ENCODE results near the gene THAP2. TPM values are rescaled to one million over a fixed set of nuclear protein-coding genes. Genes with fewer than 3 reads are reported as not detected.

The THAP2 gene
- total and polyA plus RNA-seq, 8 donors, result 0.87 to 4.3 (median 1.8) TPM; not detected in 1

DNA sequence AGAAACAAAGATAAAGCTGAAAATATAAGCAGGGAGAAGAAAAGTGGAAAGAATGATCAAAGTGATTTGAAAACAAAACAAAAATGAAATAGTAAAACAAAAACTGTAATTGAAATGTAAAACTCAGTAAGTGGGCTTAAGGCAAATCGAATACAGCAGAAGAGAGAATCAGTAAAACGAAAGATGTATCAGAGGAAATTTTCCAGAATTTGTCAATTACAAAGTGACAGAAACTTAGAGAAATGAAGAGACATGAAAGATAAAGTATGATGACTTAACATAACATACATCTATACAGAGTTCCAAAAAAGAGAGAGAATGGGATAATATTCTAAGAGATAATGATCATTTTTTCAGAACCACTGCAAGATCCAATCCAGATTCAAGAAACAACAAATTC is 11.0 kb upstream of the THAP2 start:
- peaks cover 10 to 86% (median 64%) of the 10 kb centered on the region in 4 donors for H3K36me3 ChIP-seq
- H3K27me3 ChIP-seq, result no peaks in the 10 kb centered on the region
- WGBS, 5 donors, result 88 to 100% (median 96%) methylated on average over 2 of the region's 2 CpGs
- no peak overlapping the region for H3K27ac ChIP-seq
- no peaks in the 10 kb centered on the region for H3K9me3 ChIP-seq
- no peak for TF ChIP-seq POLR2A (IDR thresholded peaks at IDR 0.05)
- TF ChIP-seq, protein P1, sequence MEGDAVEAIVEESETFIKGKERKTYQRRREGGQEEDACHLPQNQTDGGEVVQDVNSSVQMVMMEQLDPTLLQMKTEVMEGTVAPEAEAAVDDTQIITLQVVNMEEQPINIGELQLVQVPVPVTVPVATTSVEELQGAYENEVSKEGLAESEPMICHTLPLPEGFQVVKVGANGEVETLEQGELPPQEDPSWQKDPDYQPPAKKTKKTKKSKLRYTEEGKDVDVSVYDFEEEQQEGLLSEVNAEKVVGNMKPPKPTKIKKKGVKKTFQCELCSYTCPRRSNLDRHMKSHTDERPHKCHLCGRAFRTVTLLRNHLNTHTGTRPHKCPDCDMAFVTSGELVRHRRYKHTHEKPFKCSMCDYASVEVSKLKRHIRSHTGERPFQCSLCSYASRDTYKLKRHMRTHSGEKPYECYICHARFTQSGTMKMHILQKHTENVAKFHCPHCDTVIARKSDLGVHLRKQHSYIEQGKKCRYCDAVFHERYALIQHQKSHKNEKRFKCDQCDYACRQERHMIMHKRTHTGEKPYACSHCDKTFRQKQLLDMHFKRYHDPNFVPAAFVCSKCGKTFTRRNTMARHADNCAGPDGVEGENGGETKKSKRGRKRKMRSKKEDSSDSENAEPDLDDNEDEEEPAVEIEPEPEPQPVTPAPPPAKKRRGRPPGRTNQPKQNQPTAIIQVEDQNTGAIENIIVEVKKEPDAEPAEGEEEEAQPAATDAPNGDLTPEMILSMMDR (IDR thresholded peaks at IDR 0.05), result no peak
- TF ChIP-seq POLR2AphosphoS5 (IDR thresholded peaks at IDR 0.05), result no peak
- TF ChIP-seq EP300 (IDR thresholded peaks at IDR 0.05), result no peak
- intact Hi-C loops (cut with DNase I; ENCODE audit: low total_unique reads), result no loop called here
- no peak overlapping the region for H3K4me3 ChIP-seq
- peaks cover 5 to 81% (median 30%) of the 10 kb centered on the region in 4 donors for H3K4me1 ChIP-seq
- no peak for DNase-seq

- Histone ChIP-seq H3K36me3 (peaks cover 18 to 89% (median 71%) of the 10 kb centered on the region in 4 donors), H3K4me3 (no peak overlapping the region), H3K27me3 (no peaks in the 10 kb centered on the region), H3K27ac (no peak overlapping the region), H3K4me1 (peaks cover 5 to 79% (median 26%) of the 10 kb centered on the region in 4 donors), H3K9me3 (no peaks in the 10 kb centered on the region)
- DNase-seq, result no peak
- 55 to 88% (median 68%) methylated on average over 3 of the region's 3 CpGs for WGBS, 5 donors
- TF ChIP-seq, protein P1 (IDR thresholded peaks at IDR 0.05), result no peak
- TF ChIP-seq POLR2AphosphoS5 (IDR thresholded peaks at IDR 0.05), result no peak
- no peak for TF ChIP-seq EP300 (IDR thresholded peaks at IDR 0.05)
- no peak for TF ChIP-seq POLR2A (IDR thresholded peaks at IDR 0.05)
- intact Hi-C loops (cut with DNase I; ENCODE audit: low total_unique reads), result no loop called here
Observed at GRCh38 chr12:71654200-71654599, 9.9 kb upstream of the THAP2 start.

- H3K27me3 ChIP-seq, result no peaks in the 10 kb centered on the region
- intact Hi-C loops (cut with DNase I; ENCODE audit: low total_unique reads), result no loop called here
- no peaks in the 10 kb centered on the region for H3K9me3 ChIP-seq
- H3K4me3 ChIP-seq, result no peak overlapping the region
- peaks cover 18 to 89% (median 70%) of the 10 kb centered on the region in 4 donors for H3K36me3 ChIP-seq
- H3K27ac ChIP-seq, result no peak overlapping the region
- TF ChIP-seq POLR2AphosphoS5 (IDR thresholded peaks at IDR 0.05) (no peak), POLR2A (IDR thresholded peaks at IDR 0.05) (no peak), EP300 (IDR thresholded peaks at IDR 0.05) (no peak)
- TF ChIP-seq, protein P1 (IDR thresholded peaks at IDR 0.05), result no peak
- 10 to 37% (median 33%) methylated on average over 1 of the region's 1 CpG for WGBS, 5 donors
- DNase-seq, result no peak
- H3K4me1 ChIP-seq, result peaks cover 5 to 81% (median 35%) of the 10 kb centered on the region in 4 donors
Observed at GRCh38 chr12:71655495-71655894, 8.6 kb upstream of the THAP2 start.

- no peak for TF ChIP-seq POLR2AphosphoS5 (IDR thresholded peaks at IDR 0.05)
- H3K36me3 ChIP-seq, result peaks cover 18 to 85% (median 67%) of the 10 kb centered on the region in 4 donors
- intact Hi-C loops (cut with DNase I; ENCODE audit: low total_unique reads), result no loop called here
- no peak for DNase-seq
- no peak overlapping the region for H3K4me3 ChIP-seq
- no peaks in the 10 kb centered on the region for H3K27me3 ChIP-seq
- 90 to 100% (median 95%) methylated on average over 1 of the region's 1 CpG for WGBS, 5 donors
- H3K9me3 ChIP-seq, result no peaks in the 10 kb centered on the region
- no peak overlapping the region for H3K27ac ChIP-seq
- H3K4me1 ChIP-seq, result peaks cover 6 to 81% (median 38%) of the 10 kb centered on the region in 4 donors
Observed at GRCh38 chr12:71655907-71656306, 8.2 kb upstream of the THAP2 start.

DNA sequence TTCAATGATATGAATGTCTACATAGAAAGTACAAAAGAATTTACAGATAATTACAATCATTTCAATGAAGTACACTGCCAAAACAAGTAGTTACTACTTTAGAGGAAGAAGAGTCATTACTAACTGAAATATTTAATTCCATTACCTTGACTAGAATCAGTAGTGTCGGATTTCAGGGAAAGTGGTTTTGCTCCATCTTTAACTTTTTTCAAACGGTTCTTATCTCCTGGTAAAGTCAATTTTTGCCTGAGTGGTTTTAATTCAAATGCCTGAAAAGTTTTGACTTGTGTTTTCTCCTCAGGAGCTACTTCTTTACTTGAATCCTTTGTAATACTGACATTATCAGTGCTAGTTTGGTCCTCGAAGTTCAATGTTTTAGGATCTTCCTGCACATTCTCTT is 7.4 kb upstream of the THAP2 start:
- Histone ChIP-seq H3K9me3 (no peaks in the 10 kb centered on the region), H3K4me3 (no peak overlapping the region), H3K27ac (no peak overlapping the region), H3K4me1 (peaks cover 14 to 81% (median 42%) of the 10 kb centered on the region in 4 donors), H3K36me3 (peaks cover 18 to 78% (median 64%) of the 10 kb centered on the region in 4 donors), H3K27me3 (no peaks in the 10 kb centered on the region)
- no peak for DNase-seq
- intact Hi-C loops (cut with DNase I; ENCODE audit: low total_unique reads), result no loop called here
- TF ChIP-seq POLR2A (IDR thresholded peaks at IDR 0.05), result no peak
- no peak for TF ChIP-seq EP300 (IDR thresholded peaks at IDR 0.05)
- WGBS, 5 donors, result 54 to 79% (median 65%) methylated on average over 3 of the region's 3 CpGs
